HK-2 (cell line): Measurements from ENCODE around the gene CCT8L2.
"Not testable (repeated sequence)": the region's sequence is repeated elsewhere in the genome, so short reads cannot be mapped to it uniquely, and the experiment has no call there.

Experiments
- DNase-seq: peaks from one replicate; pipeline ENCODE4 v3.0.0-alpha.2; 2018; ENCODE audit not compliant: unreplicated experiment

The CCT8L2 gene

GRCh38 chr22:16592710-16593109 is at the start of gene CCT8L2:
Gene CCT8L2, minus strand, starts transcription at chr22:16592810. Its CDS starts 260 bp downstream, at chr22:16592550.
- not testable (repeated sequence) for DNase-seq

- not testable (repeated sequence) for DNase-seq
These were observed 42.8 kb upstream of the CCT8L2 start for GRCh38 chr22:16635442-16635841.

GRCh38 chr22:16634092-16634491 is 41.5 kb upstream of the CCT8L2 start:
- DNase-seq: not testable (repeated sequence)

- not testable (repeated sequence) for DNase-seq
These were observed 35.9 kb upstream of the CCT8L2 start for GRCh38 chr22:16628476-16628875.

- DNase-seq: not testable (repeated sequence)
These were observed 32.4 kb upstream of the CCT8L2 start for GRCh38 chr22:16625018-16625417.

GRCh38 chr22:16623595-16623994 is 31.0 kb upstream of the CCT8L2 start:
- DNase-seq: not testable (repeated sequence)

GRCh38 chr22:16617516-16617915 is 24.9 kb upstream of the CCT8L2 start:
- DNase-seq: not testable (repeated sequence)

- DNase-seq: not testable (repeated sequence)
These were observed 23.9 kb upstream of the CCT8L2 start for GRCh38 chr22:16616390-16616938.

- DNase-seq: not testable (repeated sequence)
These were observed 23.1 kb upstream of the CCT8L2 start for GRCh38 chr22:16615606-16616245.

GRCh38 chr22:16609548-16610261 is 17.1 kb upstream of the CCT8L2 start:
- no peak for DNase-seq

GRCh38 chr22:16608931-16609330 is 16.3 kb upstream of the CCT8L2 start:
- no peak for DNase-seq

- not testable (repeated sequence) for DNase-seq
These were observed 11.8 kb upstream of the CCT8L2 start for GRCh38 chr22:16604257-16604998.

- not testable (repeated sequence) for DNase-seq
These were observed 11.2 kb upstream of the CCT8L2 start for GRCh38 chr22:16603770-16604242.

- no peak for DNase-seq
These were observed 10.8 kb upstream of the CCT8L2 start for GRCh38 chr22:16603448-16603768.

GRCh38 chr22:16602728-16603447 is 10.3 kb upstream of the CCT8L2 start:
- peak; percentile 9 for DNase-seq

GRCh38 chr22:16602224-16602727 is 9.7 kb upstream of the CCT8L2 start:
- peak; percentile 4 for DNase-seq

GRCh38 chr22:16601437-16602223 is 9.0 kb upstream of the CCT8L2 start:
- DNase-seq: peak; percentile 33

- DNase-seq: peak; percentile 67
These were observed 8.2 kb upstream of the CCT8L2 start for GRCh38 chr22:16600644-16601436.

- not testable (repeated sequence) for DNase-seq
These were observed 7.0 kb upstream of the CCT8L2 start for GRCh38 chr22:16599648-16600047.

GRCh38 chr22:16595251-16595650 is 2.6 kb upstream of the CCT8L2 start:
- DNase-seq: not testable (repeated sequence)
